ENCODE results near the gene EPS8.

GRCh38 chr12:15581006-15581405 is 208.2 kb downstream of the EPS8 start:
- TF ChIP-seq POLR2A (IDR thresholded peaks at IDR 0.05) = no peak
- no peak for TF ChIP-seq CTCF (IDR thresholded peaks at IDR 0.05)
